T47D (cell line): Measurements from ENCODE around the gene ZDHHC12.
A peak's percentile ranks its signal among the peaks of the same experiment; 100 is the strongest.

Source experiments
- DNase-seq, 2 experiments: peaks; one replicate each; pipeline versions ENCODE4 v3.0.0 to v3.0.0-alpha.2; 2011 to 2012; ENCODE audit warnings: low read depth in 1 of 2, low spot score in 1 of 2
- JUND ChIP-seq: IDR thresholded peaks from 2 replicates; pipeline ENCODE4 v1.6.1; 2012; ENCODE audit warnings: low read depth
- in situ Hi-C: cut with HindIII; loops from 2 replicates; pipeline ENCODE4 v1.10.0; 2016; ENCODE audit warnings: low sequenced_read_pairs, low pct_unique_long_range_greater_than_20kb

ZDHHC12 gene

GRCh38 chr9:128723866-128724743 is at the start of gene ZDHHC12:
Gene ZDHHC12, minus strand, starts transcription at chr9:128724127. Its CDS starts 34 bp downstream, at chr9:128724093.
- in situ Hi-C loops: no loop called here

GRCh38 chr9:128773049-128773448 is 49.1 kb upstream of the ZDHHC12 start:
- no peak for DNase-seq
- TF ChIP-seq JUND: no peak
- in situ Hi-C loops: no loop called here

More at GRCh38 chr9:128723866-128724743, at the start of gene ZDHHC12:
- TF ChIP-seq JUND: no peak
- peak; percentile 100 for DNase-seq

- peak; percentile 96 to 99 for DNase-seq
- TF ChIP-seq JUND: no peak
- in situ Hi-C loops: no loop called here
Measured at GRCh38 chr9:128771745-128772519, 48.0 kb upstream of the ZDHHC12 start, which contains the start of gene ZER1. Gene ZER1, minus strand, starts transcription at chr9:128771927. Its CDS starts 16,362 bp downstream, at chr9:128755565.

- peak; percentile 36 to 50 for DNase-seq
- in situ Hi-C loops: no loop called here
- TF ChIP-seq JUND: no peak
Measured at GRCh38 chr9:128771094-128771721, 47.3 kb upstream of the ZDHHC12 start.

GRCh38 chr9:128770286-128771030 is 46.5 kb upstream of the ZDHHC12 start:
- in situ Hi-C loops: no loop called here
- TF ChIP-seq JUND: no peak
- DNase-seq: no peak

- no peak for DNase-seq
- in situ Hi-C loops: no loop called here
- no peak for TF ChIP-seq JUND
Measured at GRCh38 chr9:128768606-128769005, 44.7 kb upstream of the ZDHHC12 start.

- no peak for DNase-seq
- TF ChIP-seq JUND: no peak
- in situ Hi-C loops: no loop called here
Measured at GRCh38 chr9:128765499-128765898, 41.6 kb upstream of the ZDHHC12 start.

- in situ Hi-C loops: no loop called here
- TF ChIP-seq JUND: no peak
- no peak for DNase-seq
Measured at GRCh38 chr9:128764361-128764760, 40.4 kb upstream of the ZDHHC12 start.

GRCh38 chr9:128762671-128763449 is 38.9 kb upstream of the ZDHHC12 start:
- no peak for TF ChIP-seq JUND
- DNase-seq: no peak
- in situ Hi-C loops: no loop called here

- no peak for TF ChIP-seq JUND
- in situ Hi-C loops: no loop called here
- DNase-seq: no peak
Measured at GRCh38 chr9:128757602-128758001, 33.7 kb upstream of the ZDHHC12 start.

GRCh38 chr9:128753627-128754026 is 29.7 kb upstream of the ZDHHC12 start:
- in situ Hi-C loops: no loop called here
- no peak for TF ChIP-seq JUND
- DNase-seq: no peak
